Ovary (tissue), 3 donors: ENCODE results near the gene SMIM24.

Experiments
- EP300 ChIP-seq: sonication (generic); formaldehyde crosslinking; IDR thresholded peaks from one replicate; pipeline ENCODE4 v1.6.1; 2017; ENCODE audit warnings: antibody characterized with exemption
- POLR2A ChIP-seq: fragments of 450-650 bp; IDR thresholded peaks from one replicate; pipeline ENCODE4 v1.6.1; 2017; ENCODE audit warnings: antibody characterized with exemption, mild to moderate bottlenecking, moderate library complexity
- TF ChIP-seq, protein P1 (sequence below), 3 donors: fragments of 450-650 bp in 2 of 3; fragments of 200-600 bp in 1 of 3; IDR thresholded peaks; one replicate each; pipeline versions ENCODE4 v1.5.1 to v1.8.0; 2016 to 2022; ENCODE audit warnings: antibody characterized with exemption in 3 of 3, mild to moderate bottlenecking in 1 of 3
- donor health status: DM: no; HTN: no; CAD: no.

DNA sequence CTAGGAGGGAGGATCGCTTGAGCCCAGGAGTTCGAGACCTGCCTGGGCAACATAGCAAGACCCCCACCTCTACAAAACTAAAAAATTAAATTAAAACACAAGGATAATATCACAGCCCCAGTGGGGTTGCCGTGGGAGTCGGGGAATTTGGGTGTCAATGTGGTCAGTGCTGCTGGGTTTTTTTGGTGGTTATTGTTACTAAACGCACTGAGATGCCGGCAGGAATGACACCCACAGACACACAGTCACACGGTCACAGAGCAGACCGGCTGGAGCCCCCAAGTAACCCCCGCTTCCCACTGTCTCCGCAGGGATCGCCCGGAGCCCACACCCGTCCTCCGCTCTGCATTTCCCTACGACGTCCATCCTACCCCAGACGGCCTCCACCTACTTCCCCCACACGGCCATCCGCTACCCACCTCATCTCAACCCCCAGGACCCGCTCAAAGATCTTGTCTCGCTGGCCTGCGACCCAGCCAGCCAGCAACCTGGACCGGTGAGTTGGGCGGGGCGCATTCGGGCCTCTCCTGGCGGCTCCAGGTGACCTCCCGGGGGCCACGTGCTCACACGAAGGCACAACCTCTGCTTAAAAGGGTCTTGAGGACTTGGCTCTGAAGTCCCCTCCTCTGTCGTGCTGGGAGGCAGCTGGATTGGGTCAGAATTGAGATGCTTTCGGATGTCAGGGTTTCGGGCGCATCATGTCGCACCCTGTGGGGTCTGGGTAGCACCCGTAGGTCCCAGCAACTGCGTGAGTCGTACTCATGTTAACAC, 28.0 kb downstream of the SMIM24 start:
- TF ChIP-seq EP300 (no peak), POLR2A (no peak)
- TF ChIP-seq, protein P1, sequence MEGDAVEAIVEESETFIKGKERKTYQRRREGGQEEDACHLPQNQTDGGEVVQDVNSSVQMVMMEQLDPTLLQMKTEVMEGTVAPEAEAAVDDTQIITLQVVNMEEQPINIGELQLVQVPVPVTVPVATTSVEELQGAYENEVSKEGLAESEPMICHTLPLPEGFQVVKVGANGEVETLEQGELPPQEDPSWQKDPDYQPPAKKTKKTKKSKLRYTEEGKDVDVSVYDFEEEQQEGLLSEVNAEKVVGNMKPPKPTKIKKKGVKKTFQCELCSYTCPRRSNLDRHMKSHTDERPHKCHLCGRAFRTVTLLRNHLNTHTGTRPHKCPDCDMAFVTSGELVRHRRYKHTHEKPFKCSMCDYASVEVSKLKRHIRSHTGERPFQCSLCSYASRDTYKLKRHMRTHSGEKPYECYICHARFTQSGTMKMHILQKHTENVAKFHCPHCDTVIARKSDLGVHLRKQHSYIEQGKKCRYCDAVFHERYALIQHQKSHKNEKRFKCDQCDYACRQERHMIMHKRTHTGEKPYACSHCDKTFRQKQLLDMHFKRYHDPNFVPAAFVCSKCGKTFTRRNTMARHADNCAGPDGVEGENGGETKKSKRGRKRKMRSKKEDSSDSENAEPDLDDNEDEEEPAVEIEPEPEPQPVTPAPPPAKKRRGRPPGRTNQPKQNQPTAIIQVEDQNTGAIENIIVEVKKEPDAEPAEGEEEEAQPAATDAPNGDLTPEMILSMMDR (IDR thresholded peaks at IDR 0.05): no peak
